Ammon's horn (tissue), 1 donor: Measurements from ENCODE around the gene PIGC.
A peak's percentile ranks its signal among the peaks of the same experiment; 100 is the strongest.

Experiments used
- DNase-seq: peaks from one replicate; pipeline ENCODE4 v3.0.0-alpha.2; 2016; ENCODE audit warnings: low spot score

PIGC gene

GRCh38 chr1:172443666-172444453 lies at the start of gene PIGC:
Gene PIGC, minus strand, starts transcription at chr1:172444069. Its CDS starts 1,447 bp downstream, at chr1:172442622.
- peak; percentile 95 for DNase-seq

- no peak for DNase-seq
Observed at GRCh38 chr1:172492421-172492820, 48.6 kb upstream of the PIGC start.

GRCh38 chr1:172489847-172490246 lies 46.0 kb upstream of the PIGC start:
- no peak for DNase-seq

- DNase-seq, result no peak
Observed at GRCh38 chr1:172488393-172488792, 44.5 kb upstream of the PIGC start.

- DNase-seq, result no peak
Observed at GRCh38 chr1:172487550-172487949, 43.7 kb upstream of the PIGC start.

- DNase-seq, result no peak
Observed at GRCh38 chr1:172486805-172487454, 43.1 kb upstream of the PIGC start.

- no peak for DNase-seq
Observed at GRCh38 chr1:172485626-172486025, 41.8 kb upstream of the PIGC start.

GRCh38 chr1:172484252-172484651 lies 40.4 kb upstream of the PIGC start:
- no peak for DNase-seq

GRCh38 chr1:172483448-172483847 lies 39.6 kb upstream of the PIGC start:
- DNase-seq, result no peak

GRCh38 chr1:172482044-172482443 lies 38.2 kb upstream of the PIGC start:
- no peak for DNase-seq

GRCh38 chr1:172480431-172480830 lies 36.6 kb upstream of the PIGC start:
- no peak for DNase-seq

GRCh38 chr1:172478485-172478884 lies 34.6 kb upstream of the PIGC start:
- no peak for DNase-seq

- no peak for DNase-seq
Observed at GRCh38 chr1:172477741-172478140, 33.9 kb upstream of the PIGC start.

- DNase-seq, result no peak
Observed at GRCh38 chr1:172477216-172477615, 33.3 kb upstream of the PIGC start.

GRCh38 chr1:172476218-172476811 lies 32.4 kb upstream of the PIGC start:
- DNase-seq, result no peak

GRCh38 chr1:172473842-172474241 lies 30.0 kb upstream of the PIGC start:
- no peak for DNase-seq

GRCh38 chr1:172473302-172473701 lies 29.4 kb upstream of the PIGC start:
- DNase-seq, result peak; percentile 30

- no peak for DNase-seq
Observed at GRCh38 chr1:172472495-172472894, 28.6 kb upstream of the PIGC start.

- no peak for DNase-seq
Observed at GRCh38 chr1:172471666-172472065, 27.8 kb upstream of the PIGC start.

- no peak for DNase-seq
Observed at GRCh38 chr1:172470149-172470548, 26.3 kb upstream of the PIGC start.

GRCh38 chr1:172469717-172470116 lies 25.8 kb upstream of the PIGC start:
- no peak for DNase-seq

GRCh38 chr1:172468296-172468695 lies 24.4 kb upstream of the PIGC start:
- DNase-seq, result no peak

- DNase-seq, result no peak
Observed at GRCh38 chr1:172467446-172467845, 23.6 kb upstream of the PIGC start.
